Occipital lobe (tissue), 3 donors: ENCODE measurements around the gene C16orf46. TPM values are rescaled to one million over a fixed set of nuclear protein-coding genes. Genes with fewer than 3 reads are reported as not detected.

Source experiments
- DNase-seq: peaks from one replicate; lab custom pipeline; 2025; lab: John Stamatoyannopoulos, UW
- small RNA-seq: library from RNA; depleted of rRNA; stranded (forward); fragments of <200 nt; gene quantifications from one replicate; pipeline ENCODE3, GENCODE V24; 2014
- total RNA-seq: library from RNA; depleted of rRNA; stranded (reverse); fragments of >200 nt; gene quantifications from one replicate; pipeline ENCODE4 v1.2.3, GENCODE V29; 2014

C16orf46 gene
- total RNA-seq, 1 donor from 2014 or later, result 1.4 TPM

GRCh38 chr16:81014672-81015071 is 62.4 kb downstream of the C16orf46 start:
- DNase-seq, result no peak

- DNase-seq, result no peak
These were observed 64.1 kb downstream of the C16orf46 start for GRCh38 chr16:81012974-81013373.

Small RNA genes lying within 50 kb of the gene (small RNA-seq; reads per million reads assigned to genes)
- gene AC092718.3 (not detected), gene RNU6-1191P (not detected)

Other genes with a start within 250 kb of the C16orf46 start
- gene CMC2, start 70.4 kb downstream of the C16orf46 start, total RNA-seq, result 20.3 TPM
- 5.3 TPM for gene CENPN, start 70.0 kb downstream of the C16orf46 start, total RNA-seq
- gene ATMIN, start 41.4 kb downstream of the C16orf46 start, total RNA-seq, result 88.3 TPM
- gene GCSH, start 19.2 kb upstream of the C16orf46 start, total RNA-seq, result 18.2 TPM
- gene BCO1, start 161.5 kb upstream of the C16orf46 start, total RNA-seq, result 0.31 TPM
- gene GAN, start 237.7 kb upstream of the C16orf46 start, total RNA-seq, result 33.7 TPM